GM18861 (cell line): ENCODE results near the gene TIPRL.
"Not testable (repeated sequence)": the region's sequence is repeated elsewhere in the genome, so short reads cannot be mapped to it uniquely, and the experiment has no call there.

Experiments used
- ATAC-seq: cut with Tn5 transposase; IDR thresholded peaks from one replicate; pipeline ENCODE4 v1.9.1; 2021; ENCODE audit not compliant: unreplicated experiment

The TIPRL gene

GRCh38 chr1:168178638-168179437 is at the start of gene TIPRL:
Gene TIPRL, plus strand, starts transcription at chr1:168178962. Its CDS starts 116 bp downstream, at chr1:168179078.
- ATAC-seq: peak; percentile 76

- no peak for ATAC-seq
These were observed 48.8 kb upstream of the TIPRL start for GRCh38 chr1:168129933-168130332.

- ATAC-seq: no peak
These were observed 44.6 kb upstream of the TIPRL start for GRCh38 chr1:168134132-168134531.

- no peak for ATAC-seq
These were observed 44.1 kb upstream of the TIPRL start for GRCh38 chr1:168134642-168135041.

GRCh38 chr1:168135116-168135920 is 43.4 kb upstream of the TIPRL start:
- ATAC-seq: no peak

- ATAC-seq: no peak
These were observed 42.6 kb upstream of the TIPRL start for GRCh38 chr1:168135921-168136708.

GRCh38 chr1:168136709-168137514 is 41.9 kb upstream of the TIPRL start, which contains the start of gene GPR161:
Gene GPR161, minus strand, starts transcription at chr1:168136930. Its CDS starts 32,080 bp downstream, at chr1:168104850.
- no peak for ATAC-seq

- ATAC-seq: no peak
These were observed 41.3 kb upstream of the TIPRL start for GRCh38 chr1:168137515-168137821.

GRCh38 chr1:168138134-168138533 is 40.6 kb upstream of the TIPRL start:
- ATAC-seq: no peak

GRCh38 chr1:168139070-168139469 is 39.7 kb upstream of the TIPRL start:
- ATAC-seq: no peak

- no peak for ATAC-seq
These were observed 36.8 kb upstream of the TIPRL start for GRCh38 chr1:168141871-168142385.

- peak; percentile 92 for ATAC-seq
These were observed 33.3 kb upstream of the TIPRL start for GRCh38 chr1:168145184-168146159.

- ATAC-seq: no peak
These were observed 32.6 kb upstream of the TIPRL start for GRCh38 chr1:168146160-168146539.

- no peak for ATAC-seq
These were observed 32.1 kb upstream of the TIPRL start for GRCh38 chr1:168146626-168147025.

- ATAC-seq: no peak
These were observed 29.8 kb upstream of the TIPRL start for GRCh38 chr1:168148916-168149315.

- no peak for ATAC-seq
These were observed 28.5 kb upstream of the TIPRL start for GRCh38 chr1:168150283-168150682.

- ATAC-seq: no peak
These were observed 26.8 kb upstream of the TIPRL start for GRCh38 chr1:168151935-168152334.

- ATAC-seq: not testable (repeated sequence)
These were observed 24.1 kb upstream of the TIPRL start for GRCh38 chr1:168154707-168155106.

- ATAC-seq: no peak
These were observed 22.9 kb upstream of the TIPRL start for GRCh38 chr1:168155910-168156309.
